ENCODE results near the gene AHDC1.

- TF ChIP-seq CTCF (IDR thresholded peaks at IDR 0.05) (no peak), ZNF263 (CRISPR knock-in tag; IDR thresholded peaks at IDR 0.05; ENCODE audit: low read depth) (no peak), ATF2 (CRISPR knock-in tag; IDR thresholded peaks at IDR 0.05; ENCODE audit: borderline replicate concordance, low read depth) (no peak), HMGXB4 (CRISPR knock-in tag; IDR thresholded peaks at IDR 0.05) (no peak), PRRX2 (CRISPR knock-in tag; IDR thresholded peaks at IDR 0.05) (no peak), ZNF512 (CRISPR knock-in tag; IDR thresholded peaks at IDR 0.05; ENCODE audit: borderline replicate concordance) (no peak), ETV6 (CRISPR knock-in tag; IDR thresholded peaks at IDR 0.05) (no peak), ZNF423 (CRISPR knock-in tag; IDR thresholded peaks at IDR 0.05) (no peak), USF1 (CRISPR knock-in tag; IDR thresholded peaks at IDR 0.05) (no peak), ATF1 (CRISPR knock-in tag; IDR thresholded peaks at IDR 0.05) (no peak), ZNF121 (CRISPR knock-in tag; IDR thresholded peaks at IDR 0.05) (no peak), TEAD4 (CRISPR knock-in tag; IDR thresholded peaks at IDR 0.05) (no peak), ZBTB43 (CRISPR knock-in tag; IDR thresholded peaks at IDR 0.05) (no peak), NR2C2 (CRISPR knock-in tag; IDR thresholded peaks at IDR 0.05) (no peak)
Observed at GRCh38 chr1:27632387-27633297, 28.7 kb upstream of the AHDC1 start.

All from WTC11 (cell line).